Keratinocyte (primary cell): ENCODE data around the gene CYFIP1. TPM values are rescaled to one million over a fixed set of nuclear protein-coding genes. Genes with fewer than 3 reads are reported as not detected.

Source experiments
- DNase-seq: peaks from one replicate; pipeline ENCODE4 v3.0.0-alpha.2; 2011; ENCODE audit warnings: low read depth, missing footprints, low spot score
- FAIRE-seq: peaks from 2 replicates; lab custom pipeline; 2011; peaks lifted over from hg19 to GRCh38; lab: Jason Lieb, UNC
- H2AFZ ChIP-seq: 2 replicates; pipeline ENCODE4 v1.6.0; 2012; ENCODE audit warnings: low read length, control low read depth, inconsistent platforms; ENCODE audit not compliant: control insufficient read depth
- H3K27ac ChIP-seq: 2 replicates; pipeline ENCODE4 v1.5.1; 2011; ENCODE audit warnings: low read length; ENCODE audit not compliant: control insufficient read depth, insufficient read depth
- H3K27me3 ChIP-seq: 3 replicates; pipeline ENCODE4 v1.6.0; 2011; ENCODE audit warnings: low read length; ENCODE audit not compliant: control insufficient read depth, insufficient read depth; ENCODE audit errors: extremely low read depth
- H3K36me3 ChIP-seq, 2 experiments: 2 replicates in 1 of 2; 3 replicates in 1 of 2; pipeline ENCODE4 v1.5.1; 2011; ENCODE audit warnings: low read length in 2 of 2, mild to moderate bottlenecking in 1 of 2; ENCODE audit not compliant: control insufficient read depth in 2 of 2, insufficient read depth in 2 of 2; ENCODE audit errors: extremely low read depth in 1 of 2
- H3K4me1 ChIP-seq: 3 replicates; pipeline ENCODE4 v1.5.1; 2011; ENCODE audit warnings: low read length; ENCODE audit not compliant: control insufficient read depth, insufficient read depth; ENCODE audit errors: extremely low read depth
- H3K4me2 ChIP-seq: 3 replicates; pipeline ENCODE4 v1.6.0; 2011; ENCODE audit warnings: low read depth, low read length; ENCODE audit not compliant: control insufficient read depth, insufficient read depth; ENCODE audit errors: extremely low read depth
- H3K4me3 ChIP-seq, 3 experiments: fragments of 200-600 bp in 1 of 3; sonication (generic) in 1 of 3; 2 replicates in 2 of 3; 3 replicates in 1 of 3; pipeline ENCODE4 v1.5.1; 2011 to 2016; ENCODE audit warnings: low read length in 3 of 3, mild to moderate bottlenecking in 3 of 3, control low read depth in 2 of 3, inconsistent platforms in 1 of 3, low read depth in 1 of 3, mixed read lengths in 1 of 3, mixed run types in 1 of 3, moderate library complexity in 1 of 3; ENCODE audit not compliant: control insufficient read depth in 2 of 3, insufficient read depth in 2 of 3; ENCODE audit errors: extremely low read depth in 1 of 3
- H3K79me2 ChIP-seq: 2 replicates; pipeline ENCODE4 v1.6.0; 2012; ENCODE audit warnings: low read length; ENCODE audit not compliant: control insufficient read depth, insufficient read depth
- H3K9ac ChIP-seq: 3 replicates; pipeline ENCODE4 v1.6.0; 2011; ENCODE audit warnings: low read length; ENCODE audit not compliant: control insufficient read depth, insufficient read depth; ENCODE audit errors: extremely low read depth
- H3K9me1 ChIP-seq: 3 replicates; pipeline ENCODE4 v1.6.0; 2011; ENCODE audit warnings: low read length; ENCODE audit not compliant: control insufficient read depth, insufficient read depth; ENCODE audit errors: extremely low read depth
- H3K9me3 ChIP-seq: 2 replicates; pipeline ENCODE4 v1.5.1; 2012; ENCODE audit warnings: low read depth, low read length; ENCODE audit not compliant: control insufficient read depth
- H4K20me1 ChIP-seq: 3 replicates; pipeline ENCODE4 v1.6.0; 2011; ENCODE audit warnings: low read length; ENCODE audit not compliant: control insufficient read depth, insufficient read depth; ENCODE audit errors: extremely low read depth
- EZH2 ChIP-seq: IDR thresholded peaks from one replicate; pipeline ENCODE4 v1.6.1; 2012; ENCODE audit warnings: inconsistent platforms, mild to moderate bottlenecking, low read length, moderate library complexity
- dilution Hi-C: fragments of 300-500 bp; cut with MboI; formaldehyde crosslinking; loops from one replicate; pipeline ENCODE4 v1.7.0; 2020; ENCODE audit warnings: low sequenced_read_pairs; ENCODE audit not compliant: extremely low pct_ligation_motif_present
- polyA plus RNA-seq, 5 experiments: library from polyadenylated mRNA; depleted of rRNA in 3 of 5; stranded (reverse) in 3 of 5; stranded (forward) in 1 of 5; unstranded in 1 of 5; fragments of >200 nt; gene quantifications; 1 replicate in 1 of 5; 2 replicates in 3 of 5; 3 replicates in 1 of 5; pipeline versions ENCODE4 v1.2.1 to v1.2.3, GENCODE V29; 2011 to 2012; ENCODE audit warnings: missing spikeins in 2 of 5, low read depth in 1 of 5, low replicate concordance in 1 of 5
- TF ChIP-seq, protein P1 (sequence below), 3 experiments: IDR thresholded peaks in 1 of 3; conservative IDR thresholded peaks in 1 of 3; optimal IDR thresholded peaks in 1 of 3; 2 replicates in 2 of 3; 3 replicates in 1 of 3; pipeline versions ENCODE3 to v1.5.1; 2011; ENCODE audit warnings: low read length in 3 of 3, mild to moderate bottlenecking in 3 of 3, moderate library complexity in 2 of 3, control low read depth in 1 of 3, inconsistent platforms in 1 of 3; ENCODE audit not compliant: insufficient read depth in 2 of 3; ENCODE audit errors: extremely low read depth in 1 of 3

Gene CYFIP1
- polyA plus RNA-seq, 1 donor (not counting 4 experiments of a cell fraction or from before 2014, with no cell fraction given) = 72.3 TPM

GRCh38 chr15:22960126-22960525 is 20.0 kb downstream of the CYFIP1 start:
- peaks cover 0 to 1% of the 10 kb centered on the region in 2 experiments for H3K36me3 ChIP-seq
- H3K4me1 ChIP-seq = peaks cover 18% of the 10 kb centered on the region
- peaks cover 2% of the 10 kb centered on the region for H3K9me1 ChIP-seq
- no peak overlapping the region for H3K9ac ChIP-seq
- no peak overlapping the region for H3K4me2 ChIP-seq
- dilution Hi-C loops = no loop called here
- no peaks in the 10 kb centered on the region for H3K27me3 ChIP-seq
- DNase-seq (no peak), FAIRE-seq (no peak)
- H3K4me3 ChIP-seq = no peak overlapping the region
- H2AFZ ChIP-seq = no peak overlapping the region
- TF ChIP-seq, protein P1, sequence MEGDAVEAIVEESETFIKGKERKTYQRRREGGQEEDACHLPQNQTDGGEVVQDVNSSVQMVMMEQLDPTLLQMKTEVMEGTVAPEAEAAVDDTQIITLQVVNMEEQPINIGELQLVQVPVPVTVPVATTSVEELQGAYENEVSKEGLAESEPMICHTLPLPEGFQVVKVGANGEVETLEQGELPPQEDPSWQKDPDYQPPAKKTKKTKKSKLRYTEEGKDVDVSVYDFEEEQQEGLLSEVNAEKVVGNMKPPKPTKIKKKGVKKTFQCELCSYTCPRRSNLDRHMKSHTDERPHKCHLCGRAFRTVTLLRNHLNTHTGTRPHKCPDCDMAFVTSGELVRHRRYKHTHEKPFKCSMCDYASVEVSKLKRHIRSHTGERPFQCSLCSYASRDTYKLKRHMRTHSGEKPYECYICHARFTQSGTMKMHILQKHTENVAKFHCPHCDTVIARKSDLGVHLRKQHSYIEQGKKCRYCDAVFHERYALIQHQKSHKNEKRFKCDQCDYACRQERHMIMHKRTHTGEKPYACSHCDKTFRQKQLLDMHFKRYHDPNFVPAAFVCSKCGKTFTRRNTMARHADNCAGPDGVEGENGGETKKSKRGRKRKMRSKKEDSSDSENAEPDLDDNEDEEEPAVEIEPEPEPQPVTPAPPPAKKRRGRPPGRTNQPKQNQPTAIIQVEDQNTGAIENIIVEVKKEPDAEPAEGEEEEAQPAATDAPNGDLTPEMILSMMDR (optimal IDR thresholded peaks at IDR 0.05 in 1 of 3, IDR thresholded peaks at IDR 0.05 in 1 of 3, conservative IDR thresholded peaks at IDR 0.05 in 1 of 3; ENCODE audit: extremely low read depth in 1 of 3, insufficient read depth in 2 of 3, low read length in 3 of 3) = no peak
- no peak for TF ChIP-seq EZH2
- H3K79me2 ChIP-seq = peaks cover 93% of the 10 kb centered on the region
- peaks cover 16% of the 10 kb centered on the region for H4K20me1 ChIP-seq
- no peaks in the 10 kb centered on the region for H3K9me3 ChIP-seq
- H3K27ac ChIP-seq = no peak overlapping the region

DNA sequence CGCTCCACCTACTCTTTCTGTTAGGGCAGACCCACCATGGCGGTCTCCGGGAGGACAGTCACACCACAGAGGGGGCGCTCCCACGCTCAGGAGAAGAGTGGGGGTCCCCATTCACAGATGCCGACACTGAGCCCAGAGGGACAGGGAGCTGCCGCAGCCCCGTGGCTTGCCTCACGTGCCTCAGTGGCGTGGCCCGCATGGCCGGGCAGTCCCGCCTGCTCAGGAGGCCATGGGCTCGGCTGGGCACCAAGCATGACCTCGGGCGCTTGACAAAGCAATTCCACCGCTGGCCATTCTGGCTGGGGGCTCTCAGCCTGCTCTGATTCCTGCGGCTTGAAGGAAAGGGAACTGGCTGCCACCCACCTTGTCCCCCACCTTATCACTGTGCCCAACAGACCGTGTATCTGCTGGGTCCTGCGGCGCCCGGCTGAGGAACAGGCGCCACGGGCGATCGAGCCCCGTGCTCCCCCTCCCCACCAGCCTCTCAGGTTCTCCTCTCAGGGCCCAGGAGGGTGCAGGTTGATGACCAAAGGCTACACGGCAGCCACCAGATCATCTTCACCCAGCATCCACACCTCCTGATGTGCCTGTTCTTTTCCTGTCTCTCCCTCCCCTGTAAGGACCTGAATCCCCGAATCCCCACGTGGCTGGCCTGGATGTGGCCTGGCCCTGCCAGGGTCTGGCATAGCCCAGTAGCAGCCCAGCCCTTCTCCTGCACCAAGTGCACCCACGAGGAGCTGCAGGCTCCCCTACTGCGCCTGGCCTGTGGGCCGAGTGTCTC is 20.7 kb downstream of the CYFIP1 start:
- H3K9ac ChIP-seq = no peak overlapping the region
- H3K4me1 ChIP-seq = peaks cover 17% of the 10 kb centered on the region
- H2AFZ ChIP-seq = no peak overlapping the region
- no peak overlapping the region for H3K4me3 ChIP-seq
- H3K9me3 ChIP-seq = no peaks in the 10 kb centered on the region
- dilution Hi-C loops = no loop called here
- H3K4me2 ChIP-seq = no peak overlapping the region
- no peak for TF ChIP-seq EZH2
- TF ChIP-seq, protein P1 (optimal IDR thresholded peaks at IDR 0.05 in 1 of 3, IDR thresholded peaks at IDR 0.05 in 1 of 3, conservative IDR thresholded peaks at IDR 0.05 in 1 of 3; ENCODE audit: extremely low read depth in 1 of 3, insufficient read depth in 2 of 3, low read length in 3 of 3) = no peak
- H3K9me1 ChIP-seq = peaks cover 2% of the 10 kb centered on the region
- no peak for FAIRE-seq
- peaks cover 22% of the 10 kb centered on the region for H4K20me1 ChIP-seq
- DNase-seq = no peak
- H3K27ac ChIP-seq = no peak overlapping the region
- peaks cover 92% of the 10 kb centered on the region for H3K79me2 ChIP-seq
- peaks cover 0 to 1% of the 10 kb centered on the region in 2 experiments for H3K36me3 ChIP-seq
- H3K27me3 ChIP-seq = no peaks in the 10 kb centered on the region
